Renal cortical epithelial cell (primary cell): ENCODE measurements around the gene EBP. TPM values are rescaled to one million over a fixed set of nuclear protein-coding genes. Genes with fewer than 3 reads are reported as not detected.
"Not testable (repeated sequence)": the region's sequence is repeated elsewhere in the genome, so short reads cannot be mapped to it uniquely, and the experiment has no call there.

Experiments used
- DNase-seq: peaks from one replicate; pipeline ENCODE4 v3.0.0-alpha.2; 2011; ENCODE audit warnings: low read depth
- total RNA-seq: library from RNA; depleted of rRNA; stranded (reverse); fragments of >200 nt; gene quantifications from 2 replicates; pipeline ENCODE4 v1.2.3, GENCODE V29; 2014

EBP gene
- total RNA-seq, 1 donor from 2014 or later: 19.8 TPM

DNA sequence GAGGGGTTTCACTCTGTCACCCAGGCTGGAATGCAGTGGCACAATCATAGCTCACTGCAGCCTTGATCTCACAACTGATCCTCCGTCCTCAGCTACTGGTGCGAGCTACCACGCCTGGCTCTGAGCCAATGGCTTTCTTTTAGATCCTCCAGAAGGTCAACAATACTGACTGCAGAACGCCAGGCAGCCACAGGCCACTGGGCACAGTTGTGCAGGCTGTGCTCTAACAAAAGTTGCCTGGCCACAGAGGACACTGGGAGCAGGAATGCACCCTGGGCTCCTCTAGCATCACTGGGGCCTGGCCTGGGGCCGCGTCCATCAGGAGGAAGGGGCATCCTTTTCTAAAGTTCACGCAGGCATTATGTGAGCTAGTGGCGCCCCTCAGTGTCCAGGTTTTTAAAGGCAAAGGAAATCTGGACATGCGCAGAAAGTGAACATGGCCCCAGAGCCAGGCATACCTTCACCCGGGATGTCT is 27.7 kb upstream of the EBP start:
- peak; percentile 44 for DNase-seq

DNA sequence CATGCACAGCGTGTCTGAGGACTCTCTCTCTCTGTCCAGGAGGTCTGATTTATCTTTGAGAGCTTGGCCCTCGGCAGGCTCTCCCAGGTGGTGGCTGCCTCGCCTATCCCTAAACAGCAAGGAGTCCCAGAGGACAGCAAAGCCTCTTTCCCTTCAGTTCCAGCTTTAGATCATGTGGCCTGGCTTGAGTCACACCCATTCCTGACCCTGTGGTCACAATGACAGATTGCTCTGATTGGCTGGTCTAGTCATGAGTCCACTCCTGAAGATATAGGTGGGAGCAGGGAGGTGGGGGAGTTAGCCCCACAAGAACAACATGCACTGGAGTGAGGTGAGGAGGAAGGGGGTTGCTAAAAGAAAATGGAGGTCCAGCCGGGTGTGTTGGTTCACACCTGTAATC is 24.9 kb upstream of the EBP start:
- no peak for DNase-seq

DNA sequence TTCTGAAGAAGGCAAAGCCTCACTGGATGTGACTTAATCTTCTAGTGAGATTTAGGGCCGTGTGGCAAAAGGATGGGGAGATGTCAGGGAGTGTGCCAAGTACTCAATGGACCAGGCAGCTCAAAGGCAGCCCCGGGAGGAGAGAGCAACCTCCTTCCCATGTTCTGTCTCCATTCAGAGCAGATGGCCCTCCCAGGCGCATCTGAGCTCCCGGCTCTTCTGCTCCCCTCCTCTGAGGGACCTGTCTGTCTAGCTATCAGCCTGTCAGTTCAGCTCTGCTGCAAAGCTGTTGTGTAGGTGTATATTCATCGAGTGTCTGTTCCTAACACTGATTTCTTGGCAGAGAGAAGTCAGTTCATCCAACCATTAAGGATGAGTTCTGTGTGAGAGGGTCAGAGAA is 23.7 kb upstream of the EBP start:
- no peak for DNase-seq

DNA sequence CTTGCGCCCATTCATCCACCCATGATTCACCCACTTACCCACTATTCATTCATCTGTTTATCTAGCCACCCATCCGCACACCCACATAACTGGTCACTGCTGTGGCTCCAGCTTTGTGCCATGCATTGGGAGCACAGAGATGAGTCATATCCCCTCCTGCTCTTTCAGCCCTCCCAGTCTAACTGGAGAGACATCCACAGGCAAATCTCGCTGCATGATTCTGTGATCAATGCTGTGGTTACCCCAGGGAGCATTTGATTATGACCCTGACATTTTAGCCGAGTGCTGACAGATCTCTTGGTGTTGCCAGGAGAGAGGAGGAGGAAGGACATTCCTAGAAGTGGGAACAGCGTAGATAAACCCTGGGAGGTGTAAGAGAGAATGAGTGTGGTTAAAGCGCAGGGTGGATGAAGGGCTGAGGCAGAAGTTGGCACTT is 23.2 kb upstream of the EBP start:
- DNase-seq: peak; percentile 93

DNA sequence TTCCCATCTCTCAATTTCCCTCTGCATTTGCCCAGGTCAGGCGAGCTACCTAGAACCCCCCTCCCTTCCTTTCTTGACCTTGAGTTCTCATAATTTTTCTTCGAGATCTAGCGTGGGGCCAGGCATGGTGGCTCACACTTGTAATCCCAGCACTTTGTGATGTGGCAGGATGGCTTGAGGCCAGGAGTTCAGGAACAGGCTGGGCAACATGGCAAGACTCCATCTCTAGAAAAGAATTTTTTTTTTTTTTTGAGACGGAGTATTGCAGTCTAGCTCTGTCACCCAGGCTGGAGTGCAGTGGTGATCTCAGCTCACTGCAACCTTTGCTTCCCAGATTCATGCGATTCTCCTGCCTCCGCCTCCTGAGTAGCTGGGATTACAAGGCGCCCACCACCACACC is 17.3 kb upstream of the EBP start:
- no peak for DNase-seq

DNA sequence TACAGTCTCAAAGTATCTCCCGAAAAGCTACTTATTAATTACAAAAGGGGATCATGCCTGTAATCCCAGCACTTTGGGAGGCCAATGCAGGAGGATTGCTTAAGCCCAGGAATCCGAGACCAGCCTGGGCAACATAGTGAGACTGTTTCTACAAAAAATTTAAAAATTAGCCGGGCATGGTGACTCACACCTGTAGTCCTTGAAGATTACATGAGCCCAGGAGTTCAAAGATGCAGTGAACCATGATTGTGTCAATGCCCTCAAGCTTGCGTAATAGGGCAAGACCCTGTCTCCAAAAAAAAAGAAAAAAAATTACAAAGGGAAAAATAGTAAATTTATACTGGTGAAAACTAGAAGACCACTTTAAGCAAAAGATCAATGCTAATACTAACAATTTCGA is 16.1 kb upstream of the EBP start:
- DNase-seq: peak; percentile 69

DNA sequence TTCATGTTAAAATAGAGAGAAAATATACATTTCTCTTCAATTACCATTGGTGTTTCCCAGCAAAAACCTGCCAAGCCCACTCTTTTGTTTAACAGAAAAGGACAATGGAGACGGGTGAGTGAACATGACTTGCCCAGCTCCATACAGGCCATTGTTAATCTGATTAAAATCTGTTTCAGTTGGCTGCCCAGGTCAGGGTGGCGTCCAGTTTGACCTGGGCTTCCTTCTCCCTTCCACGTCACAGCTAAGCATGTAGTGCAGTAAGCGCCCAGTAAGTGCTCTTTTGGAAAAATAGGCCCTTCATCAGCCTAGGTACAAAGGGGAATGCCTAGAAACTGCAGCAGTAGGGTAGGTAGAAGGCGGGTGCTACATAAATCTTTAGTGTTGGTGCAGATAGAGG is 14.4 kb upstream of the EBP start:
- no peak for DNase-seq

DNA sequence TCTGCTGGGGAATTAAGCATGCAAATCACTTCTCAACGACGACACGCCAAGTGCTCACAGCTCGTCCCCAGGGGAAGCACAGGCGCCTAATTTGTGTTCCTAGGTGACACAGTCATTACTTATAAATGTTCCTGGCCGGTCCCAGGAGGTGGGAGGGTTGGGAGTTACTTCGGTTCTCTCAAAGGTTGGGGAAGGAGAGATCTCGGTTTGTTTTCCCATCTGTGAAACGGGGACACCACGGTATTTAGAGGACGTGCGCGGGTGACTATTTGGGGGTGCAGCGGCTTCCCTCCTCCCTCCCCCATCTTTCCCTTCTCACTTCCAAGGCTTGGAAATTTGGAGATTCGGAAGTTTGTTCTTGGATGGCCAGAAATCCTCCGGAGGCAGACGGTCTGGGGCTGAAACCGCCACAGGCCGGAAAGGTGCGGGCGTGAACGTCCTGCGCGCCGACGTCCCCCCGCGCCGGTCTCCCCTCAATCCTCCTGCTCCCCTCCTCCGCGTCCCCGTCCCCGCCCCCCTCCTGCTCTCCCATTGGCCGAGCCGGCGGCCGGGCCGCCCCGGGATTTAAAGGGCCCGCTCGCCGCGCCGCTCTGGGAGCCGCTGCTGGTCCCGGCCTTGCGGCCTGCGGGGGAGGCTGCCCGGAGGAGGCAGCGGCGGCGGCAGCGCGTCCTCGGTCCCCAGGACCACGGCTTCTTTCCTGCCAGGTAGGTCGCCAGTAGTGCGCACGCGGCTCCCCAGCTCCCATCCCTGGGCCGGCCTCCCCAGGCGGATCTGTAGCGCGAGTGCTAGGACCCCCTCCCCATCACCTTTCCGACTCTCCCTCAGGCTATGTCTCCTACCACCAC is 13.0 kb upstream of the EBP start, which contains the start of gene PORCN:
Gene PORCN, plus strand, starts transcription at position 593 of the 845 bp plus-strand sequence. CDS start 829 bp downstream, outside the sequence.
- DNase-seq: peak; percentile 31

DNA sequence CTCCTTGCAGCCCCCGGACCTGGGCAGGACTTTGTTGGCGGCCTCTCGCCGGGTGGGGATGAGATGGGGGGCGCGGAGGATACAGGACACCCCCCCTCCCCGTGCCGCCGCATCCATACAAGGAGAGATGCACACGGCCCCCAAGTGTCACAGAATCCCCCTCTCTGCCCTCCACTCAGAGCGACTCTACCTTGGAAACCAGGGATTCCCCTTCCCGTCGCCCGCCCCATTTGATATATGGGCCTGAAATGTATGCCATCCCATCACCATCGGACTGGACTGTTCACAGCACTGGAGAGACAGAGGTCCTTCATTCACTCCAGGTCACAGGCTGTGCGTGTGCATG is 12.4 kb upstream of the EBP start:
- DNase-seq: no peak

DNA sequence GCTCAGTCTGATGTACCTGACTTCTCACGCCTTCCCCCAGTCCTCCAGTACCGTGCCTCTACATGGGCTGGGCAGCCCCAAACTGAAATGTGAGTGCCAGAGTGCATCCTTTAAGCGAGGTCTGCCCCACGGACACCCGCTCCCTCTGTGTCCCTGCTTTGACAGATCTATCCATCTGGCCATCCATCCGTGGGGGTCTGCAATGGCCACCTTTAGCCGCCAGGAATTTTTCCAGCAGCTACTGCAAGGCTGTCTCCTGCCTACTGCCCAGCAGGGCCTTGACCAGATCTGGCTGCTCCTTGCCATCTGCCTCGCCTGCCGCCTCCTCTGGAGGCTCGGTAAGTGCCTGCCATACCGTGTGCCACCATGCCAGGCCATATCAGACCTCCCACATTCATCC is 12.0 kb upstream of the EBP start:
- DNase-seq: no peak

DNA sequence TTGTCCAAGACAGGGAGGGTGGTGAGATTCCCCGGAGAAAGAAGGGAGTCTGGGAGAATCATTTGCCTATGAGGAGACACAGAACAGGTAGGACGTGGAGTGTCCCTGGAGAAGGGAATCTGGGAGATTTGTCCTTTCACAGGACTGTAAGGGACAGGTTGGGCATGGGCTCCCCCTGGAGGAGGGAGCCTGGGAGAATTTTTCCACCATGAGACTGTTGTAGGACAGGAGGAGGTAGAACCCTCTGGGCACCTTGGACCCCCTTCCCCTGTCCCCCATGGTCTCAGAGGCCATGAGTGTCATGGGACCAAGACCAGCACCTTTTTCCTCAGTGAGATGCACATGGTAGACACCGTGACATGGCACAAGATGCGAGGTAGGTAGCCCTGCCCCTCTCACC is 10.0 kb upstream of the EBP start:
- DNase-seq: no peak

DNA sequence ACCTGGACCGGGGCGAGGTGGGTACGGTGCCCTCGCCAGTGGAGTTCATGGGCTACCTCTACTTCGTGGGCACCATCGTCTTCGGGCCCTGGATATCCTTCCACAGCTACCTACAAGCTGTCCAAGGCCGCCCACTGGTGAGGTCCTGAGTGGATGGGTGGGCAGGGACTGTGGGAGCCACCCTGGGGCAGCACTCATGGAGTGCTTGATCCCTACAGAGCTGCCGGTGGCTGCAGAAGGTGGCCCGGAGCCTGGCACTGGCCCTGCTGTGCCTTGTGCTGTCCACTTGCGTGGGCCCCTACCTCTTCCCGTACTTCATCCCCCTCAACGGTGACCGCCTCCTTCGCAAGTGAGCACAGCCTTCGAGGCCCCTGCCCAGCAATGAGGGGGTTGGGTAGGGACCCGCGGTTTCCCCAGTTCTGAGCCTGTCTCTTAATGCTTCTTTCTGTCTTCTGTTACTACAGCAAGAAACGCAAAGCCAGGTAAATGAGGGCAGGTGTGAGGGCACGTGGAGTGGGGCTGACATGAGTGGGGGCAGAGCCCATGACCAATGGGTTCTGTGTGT is 9.2 kb upstream of the EBP start:
- no peak for DNase-seq

DNA sequence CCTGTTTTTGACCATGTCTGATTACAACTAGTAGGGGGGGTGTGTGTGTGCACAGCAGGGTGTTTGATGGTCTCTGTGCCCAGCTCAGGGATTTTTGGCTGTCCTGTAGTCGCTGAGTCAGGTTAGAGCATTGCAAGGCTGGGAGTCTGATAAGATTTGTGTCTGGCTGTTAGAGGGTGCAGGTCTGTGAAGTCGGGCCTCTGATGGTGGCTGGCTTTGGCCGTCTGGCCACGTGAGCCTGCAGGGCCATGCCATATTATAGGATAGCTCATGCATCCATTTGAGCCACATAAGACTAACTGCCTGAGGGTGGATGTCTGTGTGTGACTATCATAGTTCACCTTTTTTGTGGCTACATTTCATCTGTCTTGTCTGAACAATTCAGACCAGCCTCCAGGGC is 7.9 kb upstream of the EBP start:
- no peak for DNase-seq

DNA sequence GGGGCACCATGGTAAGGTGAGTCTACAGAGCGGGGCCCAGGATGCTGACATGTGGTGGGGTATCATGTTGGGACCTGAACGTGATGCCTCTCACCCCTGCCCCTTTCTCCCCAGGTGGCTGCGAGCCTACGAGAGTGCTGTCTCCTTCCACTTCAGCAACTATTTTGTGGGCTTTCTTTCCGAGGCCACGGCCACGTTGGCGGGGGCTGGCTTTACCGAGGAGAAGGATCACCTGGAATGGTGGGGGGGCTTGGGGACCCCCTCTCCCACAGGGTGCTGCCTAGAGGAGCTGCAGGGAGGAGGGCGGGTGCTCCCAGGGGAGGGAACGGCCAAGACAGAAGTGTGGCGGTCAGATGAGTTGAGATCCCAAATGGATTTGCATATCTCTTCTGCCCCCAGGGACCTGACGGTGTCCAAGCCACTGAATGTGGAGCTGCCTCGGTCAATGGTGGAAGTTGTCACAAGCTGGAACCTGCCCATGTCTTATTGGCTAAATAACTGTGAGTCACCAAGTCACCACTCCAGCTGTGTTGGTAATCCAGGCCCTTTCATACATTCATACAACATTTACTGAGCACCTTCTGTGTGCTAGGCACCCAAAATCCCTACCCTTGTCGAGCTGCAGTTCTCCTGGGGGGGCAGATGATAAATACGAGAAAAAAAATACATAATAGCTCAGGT is 7.3 kb upstream of the EBP start:
- DNase-seq: no peak

DNA sequence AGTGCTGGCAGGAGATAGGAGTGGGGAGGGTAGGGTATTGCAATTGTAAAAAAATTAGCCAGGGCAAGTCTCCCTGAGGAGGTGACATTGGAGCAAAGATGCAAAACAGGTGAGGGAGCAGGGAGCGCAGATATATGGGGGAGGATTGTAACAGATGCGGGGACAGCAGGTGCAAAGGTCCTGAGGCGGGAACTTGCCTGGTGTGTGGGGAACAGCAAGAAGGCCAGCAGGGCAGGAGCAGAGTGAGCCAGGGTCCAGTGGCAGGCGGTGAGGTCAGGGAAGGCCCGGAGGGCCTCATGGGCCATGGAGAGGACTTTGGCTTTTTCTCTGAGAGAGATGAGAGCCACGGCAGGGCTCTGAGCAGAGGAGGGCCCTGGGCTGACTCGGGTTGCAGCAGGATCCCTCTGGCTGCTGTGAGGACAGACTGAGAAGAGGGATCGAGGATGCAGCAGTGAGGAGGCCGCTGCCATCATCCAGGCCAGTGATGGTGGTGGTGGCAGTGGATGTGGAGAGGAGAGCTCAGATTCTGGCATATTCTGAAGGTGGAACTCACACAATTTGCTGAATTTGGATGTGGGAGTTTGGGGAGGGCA is 6.6 kb upstream of the EBP start:
- DNase-seq: no peak

DNA sequence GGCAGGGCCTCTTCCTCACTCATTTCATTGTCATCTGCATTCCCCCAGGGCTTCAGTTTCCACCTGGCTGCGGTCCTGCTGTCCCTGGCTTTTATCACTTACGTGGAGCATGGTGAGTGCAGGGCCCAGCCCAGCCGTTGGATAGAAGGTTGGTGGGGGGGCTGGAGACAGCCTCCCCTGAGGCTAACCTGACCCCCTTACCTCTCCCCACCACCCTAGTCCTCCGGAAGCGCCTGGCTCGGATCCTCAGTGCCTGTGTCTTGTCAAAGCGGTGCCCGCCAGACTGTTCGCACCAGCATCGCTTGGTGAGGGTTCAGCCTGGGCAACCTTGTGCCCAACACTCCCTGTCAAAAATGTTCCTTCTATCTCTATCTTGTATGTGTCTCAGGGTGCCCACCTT is 5.8 kb upstream of the EBP start:
- no peak for DNase-seq

DNA sequence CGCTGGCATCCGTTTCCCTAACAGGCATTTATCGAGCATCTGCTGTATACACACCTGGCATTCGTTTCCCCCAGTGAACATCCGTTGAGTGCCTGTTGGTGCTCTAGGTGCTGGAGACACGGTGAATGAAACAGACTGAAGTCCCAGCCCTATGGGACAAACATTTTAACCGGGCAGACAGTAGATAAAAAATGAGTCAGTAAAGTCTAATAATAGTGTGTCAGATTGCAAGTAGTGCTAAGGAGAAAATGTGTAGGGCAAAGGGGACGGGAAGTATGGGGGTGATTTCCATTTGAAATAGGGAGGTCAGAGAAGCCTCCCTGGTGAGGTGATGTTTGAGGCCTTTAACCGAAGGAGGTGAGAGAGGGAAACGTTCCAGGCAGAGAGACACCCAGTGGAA is 5.3 kb upstream of the EBP start:
- DNase-seq: no peak

DNA sequence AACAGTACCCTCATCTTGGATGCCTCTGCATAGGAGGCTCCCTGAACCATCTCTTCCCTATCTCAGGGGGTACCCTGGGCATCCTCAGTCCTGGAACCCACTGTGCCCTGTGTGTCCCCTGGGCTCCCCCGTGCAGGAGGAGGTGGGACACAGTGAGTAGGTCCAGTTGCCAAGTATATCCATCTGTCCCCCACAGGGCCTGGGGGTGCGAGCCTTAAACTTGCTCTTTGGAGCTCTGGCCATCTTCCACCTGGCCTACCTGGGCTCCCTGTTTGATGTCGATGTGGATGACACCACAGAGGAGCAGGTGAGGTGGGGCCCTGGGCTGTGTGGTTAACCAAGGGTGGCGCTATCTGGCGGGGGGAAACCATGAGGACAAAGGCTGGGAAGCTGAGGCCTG is 4.6 kb upstream of the EBP start:
- DNase-seq: no peak

DNA sequence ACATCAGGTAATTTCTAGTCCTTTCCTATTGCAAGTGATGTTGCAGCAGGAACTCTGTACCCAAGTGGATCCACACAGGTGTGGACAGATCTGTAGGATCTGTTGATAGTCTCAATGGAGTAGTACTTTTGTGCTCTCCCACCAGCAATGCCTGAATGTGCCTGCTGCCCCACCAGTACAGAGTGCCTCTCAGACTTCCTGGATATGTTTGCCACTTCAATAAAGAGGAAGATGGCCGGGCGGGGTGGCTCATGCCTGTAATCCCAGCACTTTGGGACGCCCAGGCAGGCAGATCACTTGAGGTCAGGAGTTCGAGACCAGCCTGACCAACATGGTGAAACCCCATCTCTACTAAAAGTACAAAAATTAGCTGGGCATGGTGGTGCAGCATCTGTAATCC is 2.1 kb upstream of the EBP start:
- not testable (repeated sequence) for DNase-seq

DNA sequence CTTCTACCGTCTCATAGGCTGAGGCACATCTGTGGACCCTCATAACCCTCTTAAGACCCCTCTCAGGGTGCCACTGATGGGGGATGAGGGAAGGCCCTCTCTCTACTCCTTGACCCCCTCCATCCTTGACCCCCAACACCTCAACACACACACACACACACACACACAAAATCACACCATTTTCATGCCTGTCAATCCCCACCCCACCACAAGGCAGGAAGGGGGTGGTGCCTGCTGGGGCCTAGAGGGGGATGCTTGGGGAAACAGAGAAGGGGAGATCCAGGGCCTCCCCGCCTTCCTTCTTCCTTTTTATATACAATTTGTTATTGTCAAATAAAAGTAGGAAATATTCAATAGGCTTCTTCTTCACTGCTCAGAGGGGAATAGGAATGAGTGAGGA is 1.2 kb upstream of the EBP start:
- no peak for DNase-seq

DNA sequence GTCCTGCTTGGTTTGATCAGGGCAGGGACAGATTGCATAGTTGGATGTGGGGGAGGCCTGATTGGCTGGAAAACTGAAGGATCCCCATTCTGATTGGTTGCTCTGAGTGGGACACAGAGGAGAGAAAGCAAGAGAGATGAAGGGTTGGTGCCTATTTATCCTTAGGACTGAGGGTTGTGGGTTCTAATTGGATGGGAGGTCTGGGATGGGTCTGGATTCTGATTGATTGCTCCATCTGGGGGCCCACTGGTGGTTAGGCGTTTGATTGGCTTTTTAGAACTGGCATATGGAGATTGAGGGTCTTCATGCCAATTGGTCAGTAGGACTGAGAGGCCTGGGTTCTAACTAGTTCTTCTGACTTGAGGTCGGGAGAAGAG is 644 bp upstream of the EBP start:
- DNase-seq: no peak

DNA sequence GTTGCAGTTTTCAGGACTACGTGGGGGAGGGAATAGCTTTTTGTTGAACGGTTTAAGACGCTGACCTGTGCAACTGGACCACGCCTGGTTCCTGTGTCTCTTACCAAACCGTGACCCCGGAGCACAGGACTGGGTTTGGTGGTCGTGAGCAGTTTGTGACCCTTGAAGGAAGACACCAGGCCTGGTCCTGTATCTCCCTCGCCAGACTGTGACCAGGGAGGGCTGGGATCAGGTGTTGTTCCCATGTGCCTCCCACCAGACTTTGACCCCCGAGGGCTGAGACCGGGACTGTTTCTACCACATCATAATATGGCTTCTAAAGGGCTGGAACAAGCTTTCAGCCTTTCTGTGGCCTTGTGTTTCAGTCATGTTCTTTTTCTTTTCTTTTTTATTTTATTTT is 683 bp downstream of the EBP start:
- no peak for DNase-seq

DNA sequence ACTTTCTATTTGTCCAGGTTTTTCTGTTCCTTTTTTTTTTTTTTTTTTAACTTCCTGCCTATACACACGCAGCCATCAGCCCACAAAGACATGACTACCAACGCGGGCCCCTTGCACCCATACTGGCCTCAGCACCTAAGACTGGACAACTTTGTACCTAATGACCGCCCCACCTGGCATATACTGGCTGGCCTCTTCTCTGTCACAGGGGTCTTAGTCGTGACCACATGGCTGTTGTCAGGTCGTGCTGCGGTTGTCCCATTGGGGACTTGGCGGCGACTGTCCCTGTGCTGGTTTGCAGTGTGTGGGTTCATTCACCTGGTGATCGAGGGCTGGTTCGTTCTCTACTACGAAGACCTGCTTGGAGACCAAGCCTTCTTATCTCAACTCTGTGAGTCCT is 2.1 kb downstream of the EBP start:
- no peak for DNase-seq
